GM23338 (cell line): ENCODE results near the gene TENT5C. TPM values are rescaled to one million over a fixed set of nuclear protein-coding genes. Genes with fewer than 3 reads are reported as not detected.
A peak's percentile ranks its signal among the peaks of the same experiment; 100 is the strongest.

Experiments used
- ATAC-seq: fragments of 200-7000 bp; cut with Tn5 transposase; 3 replicates; pipeline ENCODE4 v1.9.1; 2020
- DNase-seq: peaks from one replicate; pipeline ENCODE4 v3.0.0-alpha.2; 2015; ENCODE audit warnings: low spot score
- H2AFZ ChIP-seq: fragments of 200-600 bp; sonication (generic); 2 replicates; pipeline ENCODE4 v1.8.0; 2016; ENCODE audit warnings: antibody characterized with exemption, mild to moderate bottlenecking, moderate library complexity
- H3F3A ChIP-seq: fragments of 200-600 bp; sonication (generic); replicated peaks from 2 replicates; pipeline ENCODE4 v1.8.0; 2017; ENCODE audit warnings: antibody characterized with exemption, mixed run types, low read depth
- H3K27ac ChIP-seq: fragments of 200-600 bp; sonication (generic); 2 replicates; pipeline ENCODE4 v1.6.1; 2016; ENCODE audit warnings: low read depth
- H3K27me3 ChIP-seq: fragments of 200-600 bp; sonication (generic); 2 replicates; pipeline ENCODE4 v1.8.0; 2016; ENCODE audit warnings: mild to moderate bottlenecking, mixed run types, moderate library complexity; ENCODE audit not compliant: insufficient read depth
- H3K36me3 ChIP-seq: fragments of 200-600 bp; sonication (generic); 2 replicates; pipeline ENCODE4 v1.8.0; 2016; ENCODE audit warnings: mild to moderate bottlenecking; ENCODE audit not compliant: insufficient read depth
- H3K4me1 ChIP-seq: fragments of 200-600 bp; sonication (generic); 2 replicates; pipeline ENCODE4 v1.8.0; 2016; ENCODE audit warnings: mild to moderate bottlenecking, moderate library complexity; ENCODE audit not compliant: insufficient read depth
- H3K4me2 ChIP-seq: fragments of 200-600 bp; sonication (generic); 2 replicates; pipeline ENCODE4 v1.7.1; 2017; ENCODE audit warnings: mixed run types
- H3K4me3 ChIP-seq: fragments of 200-600 bp; sonication (generic); 2 replicates; pipeline ENCODE4 v1.6.1; 2016; ENCODE audit warnings: mixed run types
- H3K79me2 ChIP-seq: fragments of 200-600 bp; sonication (generic); replicated peaks from 2 replicates; pipeline ENCODE4 v1.8.0; 2017; ENCODE audit warnings: mild to moderate bottlenecking; ENCODE audit not compliant: insufficient read depth
- H3K9me2 ChIP-seq: fragments of 200-600 bp; sonication (generic); 2 replicates; pipeline ENCODE4 v1.8.0; 2017; ENCODE audit not compliant: insufficient read depth
- H4K20me1 ChIP-seq: fragments of 200-600 bp; sonication (generic); replicated peaks from 2 replicates; pipeline ENCODE4 v1.8.0; 2017; ENCODE audit warnings: mild to moderate bottlenecking; ENCODE audit not compliant: insufficient read depth
- H3K27ac Mint-ChIP-seq: 2 replicates; pipeline ENCODE4 v1.8.0; 2020; ENCODE audit warnings: inconsistent platforms, mild to moderate bottlenecking, moderate library complexity, mixed read lengths
- H3K27me3 Mint-ChIP-seq: 3 replicates; pipeline ENCODE4 v1.8.0; 2022; ENCODE audit warnings: low read depth, mild to moderate bottlenecking, moderate library complexity, mixed read lengths, inconsistent platforms; ENCODE audit not compliant: insufficient read depth, poor library complexity
- H3K36me3 Mint-ChIP-seq: 3 replicates; pipeline ENCODE4 v1.8.0; 2021; ENCODE audit warnings: low read depth, mild to moderate bottlenecking, inconsistent platforms, moderate library complexity, mixed read lengths
- H3K4me1 Mint-ChIP-seq: 3 replicates; pipeline ENCODE4 v1.8.0; 2020; ENCODE audit warnings: mild to moderate bottlenecking, inconsistent platforms, mixed read lengths
- H3K4me3 Mint-ChIP-seq: 3 replicates; pipeline ENCODE4 v1.8.0; 2021; ENCODE audit warnings: moderate library complexity, mild to moderate bottlenecking, inconsistent platforms, mixed read lengths
- H3K9me3 Mint-ChIP-seq: 3 replicates; pipeline ENCODE4 v1.8.0; 2020; ENCODE audit warnings: moderate library complexity, mild to moderate bottlenecking, inconsistent platforms, mixed read lengths
- CREB1 ChIP-seq: fragments of 250-450 bp; sonication (Bioruptor Pico); IDR thresholded peaks from 2 replicates; pipeline ENCODE4 v1.5.0; 2020; ENCODE audit warnings: low read depth, mild to moderate bottlenecking, moderate library complexity
- CTCF ChIP-seq, 2 experiments: fragments of 200-600 bp in 1 of 2; sonication (generic) in 1 of 2; conservative IDR thresholded peaks; 2 replicates each; pipeline versions ENCODE4 v1.5.1 to v1.6.1; 2016 to 2017; ENCODE audit warnings: antibody characterized with exemption in 2 of 2, low read depth in 2 of 2, mild to moderate bottlenecking in 2 of 2, moderate library complexity in 1 of 2
- EZH2 ChIP-seq: fragments of 200-600 bp; sonication (generic); IDR thresholded peaks from one replicate; pipeline ENCODE4 v1.8.0; 2017; ENCODE audit warnings: antibody characterized with exemption, mild to moderate bottlenecking, low read depth; ENCODE audit not compliant: unreplicated experiment
- EZH2phosphoT487 ChIP-seq: fragments of 200-600 bp; sonication (generic); IDR thresholded peaks from one replicate; pipeline ENCODE4 v1.8.1; 2018; ENCODE audit warnings: antibody characterized with exemption; ENCODE audit not compliant: unreplicated experiment
- JUNB ChIP-seq: IDR thresholded peaks from one replicate; pipeline ENCODE4 v1.6.1; 2016; ENCODE audit warnings: antibody characterized with exemption; ENCODE audit not compliant: unreplicated experiment
- NANOG ChIP-seq: IDR thresholded peaks from 2 replicates; pipeline ENCODE4 v1.6.1; 2016; ENCODE audit warnings: antibody characterized with exemption, borderline replicate concordance
- POLR2AphosphoS5 ChIP-seq: IDR thresholded peaks from 2 replicates; pipeline ENCODE4 v1.6.1; 2016; ENCODE audit warnings: antibody characterized with exemption, low read depth
- REST ChIP-seq: IDR thresholded peaks from one replicate; pipeline ENCODE4 v1.6.1; 2018; ENCODE audit warnings: antibody characterized with exemption; ENCODE audit not compliant: unreplicated experiment
- STAT1 ChIP-seq: IDR thresholded peaks from one replicate; pipeline ENCODE4 v1.6.1; 2016; ENCODE audit warnings: antibody characterized with exemption; ENCODE audit not compliant: unreplicated experiment
- ZNF114 ChIP-seq: fragments of 250-450 bp; sonication (Bioruptor Pico); IDR thresholded peaks from 2 replicates; pipeline ENCODE4 v1.5.0; 2020; ENCODE audit warnings: mild to moderate bottlenecking, moderate library complexity
- ZNF331 ChIP-seq: fragments of 250-450 bp; sonication (Bioruptor Pico); IDR thresholded peaks from 2 replicates; pipeline ENCODE4 v1.5.0; 2020; ENCODE audit warnings: low read depth, mild to moderate bottlenecking, moderate library complexity
- ZNF462 ChIP-seq: fragments of 250-450 bp; sonication (Bioruptor Pico); IDR thresholded peaks from 2 replicates; pipeline ENCODE4 v1.5.0; 2020; ENCODE audit warnings: mild to moderate bottlenecking, moderate library complexity
- polyA plus RNA-seq: library from polyadenylated mRNA; unstranded; fragments of >200 nt; fragmentation: Nextera tagmentation; extraction: Ambion mirVana; gene quantifications from 2 replicates; pipeline ENCODE4 v1.2.1, GENCODE V29; 2016
- total RNA-seq: library from RNA; depleted of rRNA; stranded (reverse); fragments of >200 nt; shearing (Covaris generic); gene quantifications from 2 replicates; pipeline ENCODE4 v1.2.3, GENCODE V29; 2014
- TF ChIP-seq, protein P1 (sequence below): IDR thresholded peaks from 2 replicates; pipeline ENCODE4 v1.6.1; 2016; ENCODE audit warnings: antibody characterized with exemption

The TENT5C gene
- total and polyA plus RNA-seq, 2 experiments from 2014 or later, result 0.23 to 0.80 TPM

DNA sequence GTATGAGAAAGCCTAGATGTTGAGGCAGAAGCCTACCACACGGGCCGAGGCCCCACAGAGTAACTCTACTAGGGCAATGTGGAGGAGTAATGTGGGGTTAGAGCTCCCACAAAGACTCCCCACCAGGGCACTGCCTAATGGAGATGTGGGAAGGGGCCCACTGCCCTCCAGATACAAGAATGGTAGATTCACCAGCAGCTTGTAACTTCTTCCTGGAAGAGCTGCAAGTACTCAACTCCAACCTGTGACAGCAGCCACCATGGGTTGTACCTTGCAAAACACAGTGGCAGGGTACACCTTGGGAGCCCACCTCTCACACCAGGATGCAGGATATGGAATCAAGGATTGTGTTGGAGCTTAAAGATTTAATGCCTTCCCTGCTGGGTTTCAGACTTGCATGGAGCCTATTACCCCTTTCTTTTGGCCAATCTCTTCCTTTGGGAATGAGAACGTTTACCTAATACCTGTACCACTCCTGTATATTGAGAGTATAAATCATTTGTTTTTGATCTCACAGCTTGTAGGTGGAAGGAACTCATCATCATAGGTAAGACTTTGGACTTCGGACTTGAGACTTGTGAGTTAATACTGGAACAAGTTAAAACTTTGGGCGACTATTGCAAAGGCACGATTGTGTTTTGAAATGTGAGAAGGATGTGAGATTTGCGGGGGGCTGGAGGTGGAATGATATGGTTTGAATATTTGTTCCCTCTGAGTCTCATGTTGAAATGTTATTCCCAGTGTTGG, 57.5 kb downstream of the TENT5C start:
- no peaks in the 10 kb centered on the region for H4K20me1 ChIP-seq
- TF ChIP-seq NANOG (no peak), ZNF462 (CRISPR knock-in tag) (no peak), JUNB (no peak), POLR2AphosphoS5 (no peak), EZH2phosphoT487 (no peak), ZNF114 (CRISPR knock-in tag) (no peak), STAT1 (no peak), REST (no peak), CTCF (conservative IDR thresholded peaks at IDR 0.05; ENCODE audit: low read depth in 2 of 2) (no peak), CREB1 (no peak), ZNF331 (CRISPR knock-in tag) (no peak), EZH2 (no peak)
- TF ChIP-seq, protein P1, sequence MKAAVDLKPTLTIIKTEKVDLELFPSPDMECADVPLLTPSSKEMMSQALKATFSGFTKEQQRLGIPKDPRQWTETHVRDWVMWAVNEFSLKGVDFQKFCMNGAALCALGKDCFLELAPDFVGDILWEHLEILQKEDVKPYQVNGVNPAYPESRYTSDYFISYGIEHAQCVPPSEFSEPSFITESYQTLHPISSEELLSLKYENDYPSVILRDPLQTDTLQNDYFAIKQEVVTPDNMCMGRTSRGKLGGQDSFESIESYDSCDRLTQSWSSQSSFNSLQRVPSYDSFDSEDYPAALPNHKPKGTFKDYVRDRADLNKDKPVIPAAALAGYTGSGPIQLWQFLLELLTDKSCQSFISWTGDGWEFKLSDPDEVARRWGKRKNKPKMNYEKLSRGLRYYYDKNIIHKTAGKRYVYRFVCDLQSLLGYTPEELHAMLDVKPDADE, result no peak
- no peak overlapping the region for H3K4me2 ChIP-seq
- H3K4me1 ChIP-seq, result peaks cover 5% of the 10 kb centered on the region; the same call in 1 of the 2 replicates
- DNase-seq, result no peak
- H3K4me3 ChIP-seq, result no peak overlapping the region
- ATAC-seq, result no peak
- no peaks in the 10 kb centered on the region for H3F3A ChIP-seq
- peak overlapping the region; percentile 66; the same call in 1 of the 2 replicates for H3K27ac ChIP-seq
- Mint-ChIP-seq H3K27me3 (no peaks in the 10 kb centered on the region), H3K9me3 (peaks cover 18% of the 10 kb centered on the region; the same call in 2 of the 3 replicates), H3K27ac (no peak overlapping the region), H3K4me3 (no peak overlapping the region), H3K36me3 (peaks cover 10% of the 10 kb centered on the region), H3K4me1 (peaks cover 17% of the 10 kb centered on the region)
- H2AFZ ChIP-seq, result peak overlapping the region; percentile 28; the same call in 1 of the 2 replicates
- H3K27me3 ChIP-seq, result no peaks in the 10 kb centered on the region
- peaks cover 23% of the 10 kb centered on the region for H3K9me2 ChIP-seq
- no peaks in the 10 kb centered on the region for H3K36me3 ChIP-seq
- no peaks in the 10 kb centered on the region for H3K79me2 ChIP-seq
